ENCODE measurements around the gene C2CD2.

Gene C2CD2

GRCh38 chr21:41888749-41889376 lies 65.0 kb downstream of the C2CD2 start:
- Histone ChIP-seq H3K36me3 (peaks cover 0 to 47% (median 11%) of the 10 kb centered on the region in 3 donors), H3K4me3 (no peak overlapping the region)
- intact Hi-C loops (cut with DNase I; ENCODE audit: low total_unique reads), result no loop called here

GRCh38 chr21:41887667-41888066 lies 66.2 kb downstream of the C2CD2 start:
- no peak overlapping the region for H3K27ac ChIP-seq
- H3K27me3 ChIP-seq, result no peaks in the 10 kb centered on the region
- H3K9me3 ChIP-seq, result no peaks in the 10 kb centered on the region
- TF ChIP-seq CTCF (IDR thresholded peaks at IDR 0.05), result no peak
- no peak for DNase-seq
- H3K36me3 ChIP-seq, result peaks cover 0 to 41% (median 10%) of the 10 kb centered on the region in 3 donors
- intact Hi-C loops (cut with DNase I; ENCODE audit: low total_unique reads), result no loop called here
- no peak overlapping the region for H3K4me3 ChIP-seq
- no peaks in the 10 kb centered on the region for H3K4me1 ChIP-seq

More at GRCh38 chr21:41888749-41889376, 65.0 kb downstream of the C2CD2 start:
- TF ChIP-seq CTCF (IDR thresholded peaks at IDR 0.05), result no peak
- Histone ChIP-seq H3K4me1 (no peaks in the 10 kb centered on the region), H3K9me3 (no peaks in the 10 kb centered on the region), H3K27ac (no peak overlapping the region), H3K27me3 (no peaks in the 10 kb centered on the region)
- DNase-seq, result no peak

DNA sequence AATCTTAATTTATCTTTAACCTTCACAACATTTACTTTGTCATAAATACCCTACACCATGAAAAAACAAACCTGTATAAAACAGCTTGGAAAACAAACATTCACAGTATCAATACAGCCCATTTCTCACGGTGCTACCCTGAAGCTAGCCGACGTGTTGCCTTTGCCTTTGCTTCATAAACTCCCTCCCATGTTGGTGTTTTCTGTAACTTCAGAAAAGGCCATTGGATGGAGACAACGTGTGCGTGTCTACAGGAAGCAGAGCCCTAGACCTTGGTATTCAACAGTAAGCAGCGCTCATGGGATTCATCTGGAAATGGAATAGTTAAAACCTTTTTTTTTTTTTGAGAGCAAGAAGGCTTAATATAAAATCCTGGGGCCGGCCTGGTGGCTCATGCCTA lies 67.5 kb downstream of the C2CD2 start:
- intact Hi-C loops (cut with DNase I; ENCODE audit: low total_unique reads), result no loop called here
- no peaks in the 10 kb centered on the region for H3K9me3 ChIP-seq
- DNase-seq, result no peak
- H3K27me3 ChIP-seq, result no peaks in the 10 kb centered on the region
- H3K36me3 ChIP-seq, result peaks cover 0 to 27% (median 6%) of the 10 kb centered on the region in 3 donors
- no peaks in the 10 kb centered on the region for H3K4me1 ChIP-seq
- H3K27ac ChIP-seq, result no peak overlapping the region
- TF ChIP-seq CTCF (IDR thresholded peaks at IDR 0.05), result no peak
- no peak overlapping the region for H3K4me3 ChIP-seq

- no peaks in the 10 kb centered on the region for H3K9me3 ChIP-seq
- H3K27ac ChIP-seq, result no peak overlapping the region
- no peak for TF ChIP-seq CTCF (IDR thresholded peaks at IDR 0.05)
- H3K27me3 ChIP-seq, result no peaks in the 10 kb centered on the region
- H3K4me3 ChIP-seq, result no peak overlapping the region
- H3K4me1 ChIP-seq, result no peaks in the 10 kb centered on the region
- H3K36me3 ChIP-seq, result peaks cover 0 to 21% (median 6%) of the 10 kb centered on the region in 3 donors
- no peak for DNase-seq
- intact Hi-C loops (cut with DNase I; ENCODE audit: low total_unique reads), result no loop called here
Measured at GRCh38 chr21:41885341-41886024, 68.3 kb downstream of the C2CD2 start.

GRCh38 chr21:41884501-41885030 lies 69.3 kb downstream of the C2CD2 start:
- peaks cover 0 to 5% (median 0%) of the 10 kb centered on the region in 4 donors for H3K4me1 ChIP-seq
- intact Hi-C loops (cut with DNase I; ENCODE audit: low total_unique reads), result no loop called here
- no peak overlapping the region for H3K27ac ChIP-seq
- no peak overlapping the region for H3K4me3 ChIP-seq
- no peak for TF ChIP-seq CTCF (IDR thresholded peaks at IDR 0.05)
- H3K27me3 ChIP-seq, result no peaks in the 10 kb centered on the region
- H3K9me3 ChIP-seq, result no peaks in the 10 kb centered on the region
- DNase-seq, result no peak
- H3K36me3 ChIP-seq, result peaks cover 0 to 20% (median 6%) of the 10 kb centered on the region in 3 donors

Measured in tibial artery (tissue), 4 donors.